NT2/D1 (cell line): ENCODE measurements around the gene WASHC4.

Source experiments
- DNase-seq: peaks from one replicate; pipeline ENCODE4 v3.0.0-alpha.2; 2011; ENCODE audit warnings: low read depth, low spot score
- H3K27me3 ChIP-seq: 2 replicates; pipeline ENCODE4 v1.6.0; 2011; ENCODE audit warnings: mild to moderate bottlenecking; ENCODE audit not compliant: insufficient read length, insufficient read depth
- H3K36me3 ChIP-seq: 2 replicates; pipeline ENCODE4 v1.6.1; 2011; ENCODE audit warnings: mild to moderate bottlenecking, low read length, mixed read lengths; ENCODE audit not compliant: insufficient read depth, insufficient read length
- H3K4me1 ChIP-seq: 2 replicates; pipeline ENCODE4 v1.5.1; 2011; ENCODE audit not compliant: insufficient read depth, insufficient read length
- H3K4me3 ChIP-seq: 2 replicates; pipeline ENCODE4 v1.5.1; 2011; ENCODE audit warnings: low read depth; ENCODE audit not compliant: insufficient read length
- H3K9ac ChIP-seq: 2 replicates; pipeline ENCODE4 v1.6.0; 2011; ENCODE audit warnings: low read depth; ENCODE audit not compliant: insufficient read length
- H3K9me3 ChIP-seq: 2 replicates; pipeline ENCODE4 v1.5.1; 2011; ENCODE audit warnings: mild to moderate bottlenecking, low read length; ENCODE audit not compliant: insufficient read depth
- SUZ12 ChIP-seq: IDR thresholded peaks from 2 replicates; pipeline ENCODE4 v1.6.1; 2011; ENCODE audit not compliant: insufficient read length, insufficient read depth; ENCODE audit errors: extremely low read depth
- YY1 ChIP-seq: IDR thresholded peaks from 2 replicates; pipeline ENCODE4 v1.6.1; 2011; ENCODE audit not compliant: insufficient read length, insufficient read depth
- ZNF274 ChIP-seq: IDR thresholded peaks from 2 replicates; pipeline ENCODE4 v1.6.1; 2011; ENCODE audit warnings: mild to moderate bottlenecking, low read depth, low read length

WASHC4 gene

GRCh38 chr12:105189293-105189692 lies 81.8 kb downstream of the WASHC4 start:
- Histone ChIP-seq H3K9me3 (no peaks in the 10 kb centered on the region), H3K4me3 (no peak overlapping the region), H3K36me3 (peaks cover 84% of the 10 kb centered on the region), H3K27me3 (no peaks in the 10 kb centered on the region), H3K4me1 (no peaks in the 10 kb centered on the region), H3K9ac (no peak overlapping the region)
- TF ChIP-seq YY1, result no peak
- TF ChIP-seq ZNF274, result no peak
- TF ChIP-seq SUZ12, result no peak
- no peak for DNase-seq

GRCh38 chr12:105190530-105190929 lies 83.0 kb downstream of the WASHC4 start:
- H3K9ac ChIP-seq, result no peak overlapping the region
- TF ChIP-seq ZNF274 (no peak), SUZ12 (no peak), YY1 (no peak)
- peaks cover 84% of the 10 kb centered on the region for H3K36me3 ChIP-seq
- DNase-seq, result no peak
- no peaks in the 10 kb centered on the region for H3K4me1 ChIP-seq
- H3K27me3 ChIP-seq, result no peaks in the 10 kb centered on the region
- H3K4me3 ChIP-seq, result no peak overlapping the region
- no peaks in the 10 kb centered on the region for H3K9me3 ChIP-seq

- Histone ChIP-seq H3K9ac (no peak overlapping the region), H3K9me3 (no peaks in the 10 kb centered on the region), H3K27me3 (no peaks in the 10 kb centered on the region), H3K4me1 (no peaks in the 10 kb centered on the region), H3K36me3 (peaks cover 82% of the 10 kb centered on the region), H3K4me3 (no peak overlapping the region)
- no peak for DNase-seq
- TF ChIP-seq SUZ12 (no peak), ZNF274 (no peak), YY1 (no peak)
Observed at GRCh38 chr12:105192624-105193225, 85.2 kb downstream of the WASHC4 start.

GRCh38 chr12:105194947-105195346 lies 87.4 kb downstream of the WASHC4 start:
- Histone ChIP-seq H3K36me3 (peaks cover 78% of the 10 kb centered on the region), H3K4me3 (no peak overlapping the region), H3K9ac (no peak overlapping the region), H3K27me3 (no peaks in the 10 kb centered on the region), H3K4me1 (no peaks in the 10 kb centered on the region), H3K9me3 (no peaks in the 10 kb centered on the region)
- no peak for DNase-seq
- TF ChIP-seq SUZ12, result no peak

- no peaks in the 10 kb centered on the region for H3K9me3 ChIP-seq
- peaks cover 1% of the 10 kb centered on the region for H3K4me1 ChIP-seq
- peaks cover 73% of the 10 kb centered on the region for H3K36me3 ChIP-seq
- no peak for DNase-seq
- no peak overlapping the region for H3K9ac ChIP-seq
- H3K4me3 ChIP-seq, result no peak overlapping the region
- H3K27me3 ChIP-seq, result no peaks in the 10 kb centered on the region
- no peak for TF ChIP-seq YY1
Observed at GRCh38 chr12:105196090-105196489, 88.6 kb downstream of the WASHC4 start.

GRCh38 chr12:105198961-105199360 lies 91.4 kb downstream of the WASHC4 start:
- no peak overlapping the region for H3K9ac ChIP-seq
- no peak overlapping the region for H3K4me3 ChIP-seq
- peaks cover 4% of the 10 kb centered on the region for H3K4me1 ChIP-seq
- no peaks in the 10 kb centered on the region for H3K27me3 ChIP-seq
- no peak for DNase-seq
- H3K9me3 ChIP-seq, result no peaks in the 10 kb centered on the region
- TF ChIP-seq SUZ12 (no peak), YY1 (no peak), ZNF274 (no peak)
- peaks cover 72% of the 10 kb centered on the region for H3K36me3 ChIP-seq

- no peak for DNase-seq
- no peaks in the 10 kb centered on the region for H3K27me3 ChIP-seq
- H3K9ac ChIP-seq, result no peak overlapping the region
- H3K9me3 ChIP-seq, result no peaks in the 10 kb centered on the region
- TF ChIP-seq SUZ12, result no peak
- no peak for TF ChIP-seq ZNF274
- TF ChIP-seq YY1, result no peak
- H3K4me3 ChIP-seq, result no peak overlapping the region
- H3K4me1 ChIP-seq, result peaks cover 4% of the 10 kb centered on the region
- peaks cover 70% of the 10 kb centered on the region for H3K36me3 ChIP-seq
Observed at GRCh38 chr12:105200385-105200784, 92.9 kb downstream of the WASHC4 start.

- no peak for DNase-seq
- Histone ChIP-seq H3K9me3 (no peaks in the 10 kb centered on the region), H3K4me1 (peaks cover 4% of the 10 kb centered on the region), H3K4me3 (no peak overlapping the region), H3K9ac (no peak overlapping the region), H3K27me3 (no peaks in the 10 kb centered on the region), H3K36me3 (peaks cover 70% of the 10 kb centered on the region)
- TF ChIP-seq SUZ12 (no peak), YY1 (no peak), ZNF274 (no peak)
Observed at GRCh38 chr12:105201299-105201698, 93.8 kb downstream of the WASHC4 start.
